A673 (cell line): ENCODE data around the gene NCK1.

ENCODE experiments used
- CTCF ChIP-seq: fragments of 300-800, 200-600 bp; sonication (generic); conservative IDR thresholded peaks from 2 replicates; pipeline ENCODE4 v1.5.1; 2017; ENCODE audit warnings: low read depth, mild to moderate bottlenecking, antibody characterized with exemption, low read length, moderate library complexity, mixed read lengths
- EZH2 ChIP-seq: fragments of 200-600 bp; sonication (generic); IDR thresholded peaks from 2 replicates; pipeline ENCODE4 v1.6.1; 2017; ENCODE audit warnings: borderline replicate concordance, low read depth, mild to moderate bottlenecking, mixed read lengths, antibody characterized with exemption, low read length; ENCODE audit not compliant: poor library complexity, severe bottlenecking

- TF ChIP-seq EZH2 (no peak), CTCF (no peak)
These were observed 44.7 kb downstream of the NCK1 start for GRCh38 chr3:136906725-136907124.
